Lower leg skin (tissue), 4 donors: ENCODE measurements around the gene TRIM15. TPM values are rescaled to one million over a fixed set of nuclear protein-coding genes. Genes with fewer than 3 reads are reported as not detected.

ENCODE experiments used
- DNase-seq, 2 donors: peaks; one replicate each; pipeline ENCODE4 v3.0.0-alpha.2; 2019; ENCODE audit warnings: low spot score in 2 of 2
- H3K4me3 ChIP-seq: fragments of 200-600 bp; sonication (generic); 2 replicates; pipeline ENCODE4 v1.5.1; 2017; ENCODE audit warnings: mild to moderate bottlenecking, low read depth; ENCODE audit not compliant: poor library complexity, severe bottlenecking
- CTCF ChIP-seq, 3 donors: fragments of 450-650 bp; IDR thresholded peaks; one replicate each; pipeline ENCODE4 v1.5.1; 2016; ENCODE audit warnings: antibody characterized with exemption in 3 of 3, mild to moderate bottlenecking in 3 of 3, moderate library complexity in 2 of 3
- POLR2A ChIP-seq, 2 donors: fragments of 450-650 bp; IDR thresholded peaks; one replicate each; pipeline ENCODE4 v1.6.1; 2016 to 2017; ENCODE audit warnings: antibody characterized with exemption in 2 of 2, mild to moderate bottlenecking in 1 of 2, moderate library complexity in 1 of 2
- WGBS, 2 donors: methylation state at CpG; one replicate each; pipeline ENCODE4 v1.1.5; 2018; 5-methylcytosine and 5-hydroxymethylcytosine counted together
- intact Hi-C: fragments of 100-400 bp; cut with DNase I; formaldehyde crosslinking; loops from one replicate; pipeline ENCODE4 v1.15.0; 2023; ENCODE audit warnings: low total_unique reads
- total RNA-seq, 4 donors: library from RNA; depleted of rRNA; stranded (reverse); fragments of >200 nt; gene quantifications; one replicate each; pipeline ENCODE4 v1.1.0, GENCODE V29; 2016

The TRIM15 gene
- total RNA-seq, 4 donors from 2014 or later: 0.98 to 4.3 (median 1.1) TPM

- H3K4me3 ChIP-seq: no peak overlapping the region
- TF ChIP-seq CTCF (IDR thresholded peaks at IDR 0.05) (no peak), POLR2A (IDR thresholded peaks at IDR 0.05) (no peak)
- WGBS, 2 donors: 81 to 83% methylated on average over 10 of the region's 10 CpGs
- intact Hi-C loops: no loop called here
- DNase-seq: no peak
These were observed 12.5 kb upstream of the TRIM15 start for GRCh38 chr6:30150671-30151395.

GRCh38 chr6:30151580-30151979 lies 11.8 kb upstream of the TRIM15 start:
- no peak for TF ChIP-seq POLR2A (IDR thresholded peaks at IDR 0.05)
- TF ChIP-seq CTCF (IDR thresholded peaks at IDR 0.05): no peak
- DNase-seq: no peak
- no peak overlapping the region for H3K4me3 ChIP-seq
- intact Hi-C loops: no loop called here
- WGBS, 2 donors: 62 to 72% methylated on average over 3 of the region's 3 CpGs

- 67 to 68% methylated on average over 4 of the region's 4 CpGs for WGBS, 2 donors
- no peak for DNase-seq
- H3K4me3 ChIP-seq: no peak overlapping the region
- intact Hi-C loops: no loop called here
- TF ChIP-seq POLR2A (IDR thresholded peaks at IDR 0.05): no peak
- no peak for TF ChIP-seq CTCF (IDR thresholded peaks at IDR 0.05)
These were observed 11.2 kb upstream of the TRIM15 start for GRCh38 chr6:30152016-30152673.

GRCh38 chr6:30152910-30153610 lies 10.3 kb upstream of the TRIM15 start:
- intact Hi-C loops: no loop called here
- TF ChIP-seq CTCF (IDR thresholded peaks at IDR 0.05): no peak
- TF ChIP-seq POLR2A (IDR thresholded peaks at IDR 0.05): no peak
- H3K4me3 ChIP-seq: no peak overlapping the region
- whole genome bisulfite sequencing, 2 donors: 83 to 95% methylated on average over 3 of the region's 3 CpGs
- no peak for DNase-seq

- intact Hi-C loops: no loop called here
- no peak for DNase-seq
- 84 to 91% methylated on average over 14 to 17 of the region's 17 CpGs for WGBS, 2 donors
- no peak overlapping the region for H3K4me3 ChIP-seq
- TF ChIP-seq POLR2A (IDR thresholded peaks at IDR 0.05) (no peak), CTCF (IDR thresholded peaks at IDR 0.05) (no peak)
These were observed 9.3 kb upstream of the TRIM15 start for GRCh38 chr6:30154061-30154460.
